Left ventricle myocardium inferior (tissue), 1 donor: ENCODE data around the gene KLHL10. TPM values are rescaled to one million over a fixed set of nuclear protein-coding genes. Genes with fewer than 3 reads are reported as not detected.
"Not testable (repeated sequence)": the region's sequence is repeated elsewhere in the genome, so short reads cannot be mapped to it uniquely, and the experiment has no call there.

Source experiments
- DNase-seq: peaks from one replicate; pipeline ENCODE4 v3.0.0-alpha.2; 2020
- H3K27ac ChIP-seq: fragments of 200-600 bp; replicated peaks from 2 replicates; pipeline ENCODE4 v1.8.0; 2021
- H3K27me3 ChIP-seq: fragments of 200-600 bp; 2 replicates; pipeline ENCODE4 v1.8.0; 2021; ENCODE audit warnings: low read depth
- H3K36me3 ChIP-seq: fragments of 200-600 bp; 2 replicates; pipeline ENCODE4 v1.8.0; 2021
- H3K4me1 ChIP-seq: fragments of 200-600 bp; 2 replicates; pipeline ENCODE4 v1.8.0; 2021
- H3K4me3 ChIP-seq: fragments of 200-600 bp; 2 replicates; pipeline ENCODE4 v1.8.0; 2021; ENCODE audit warnings: mild to moderate bottlenecking, moderate library complexity
- H3K9me3 ChIP-seq: fragments of 200-600 bp; replicated peaks from 2 replicates; pipeline ENCODE4 v1.8.0; 2021
- CTCF ChIP-seq: fragments of 200-600 bp; IDR thresholded peaks from 2 replicates; pipeline ENCODE4 v1.8.0; 2021; ENCODE audit warnings: antibody characterized with exemption, mild to moderate bottlenecking, borderline replicate concordance
- intact Hi-C: fragments of 100-400 bp; cut with micrococcal nuclease; formaldehyde crosslinking; loops from one replicate; pipeline ENCODE4 v1.11.0; 2022
- total RNA-seq: library from RNA; stranded (reverse); fragmentation: NEBNext Ultra II Directional; extraction: Animal tissue kit (Norgen Biotek cat#: 25700); gene quantifications from one replicate; pipeline ENCODE4 v1.2.1, GENCODE V29; 2021
- donor health status: DM: no; HTN: yes; CAD: no; lungs with severe emphysema.

KLHL10 gene
- total RNA-seq, 1 donor from 2014 or later, result not detected

DNA sequence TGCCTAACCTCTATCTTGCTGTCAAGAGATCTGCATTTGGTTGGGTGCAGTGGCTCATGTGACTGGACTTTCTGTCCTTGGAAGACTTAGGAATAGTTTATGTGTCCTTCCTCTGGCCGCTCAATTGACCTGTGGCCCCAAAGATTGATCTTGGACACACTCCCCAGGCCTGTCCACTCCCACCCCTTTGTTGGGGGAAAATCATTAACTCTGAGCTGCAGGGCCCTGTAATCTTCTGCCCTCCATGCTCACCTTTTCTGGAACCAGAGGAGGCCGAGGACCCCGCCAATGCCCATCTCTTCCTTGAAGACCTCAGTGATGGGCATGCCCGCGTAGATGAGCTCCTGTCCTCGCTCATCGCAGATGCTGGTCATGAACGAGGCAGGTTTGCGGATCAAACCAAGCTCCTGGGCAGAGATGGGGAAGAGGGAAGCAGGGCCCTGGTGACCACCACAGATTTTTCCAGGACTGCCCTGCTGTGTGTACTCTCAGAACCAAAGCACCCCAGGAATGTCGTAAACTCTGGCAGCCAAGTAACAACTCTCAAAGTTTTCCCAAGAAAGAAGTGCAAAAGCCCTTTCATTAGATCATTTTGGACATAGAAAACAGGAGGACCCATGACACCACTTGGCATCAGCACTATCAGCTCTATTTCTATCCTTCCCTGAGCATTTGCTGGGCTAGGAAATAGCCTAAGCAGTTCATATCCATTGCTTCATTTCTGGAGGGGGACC lies 36.1 kb downstream of the KLHL10 start:
- no peak for DNase-seq
- intact Hi-C loops, result no loop called here

DNA sequence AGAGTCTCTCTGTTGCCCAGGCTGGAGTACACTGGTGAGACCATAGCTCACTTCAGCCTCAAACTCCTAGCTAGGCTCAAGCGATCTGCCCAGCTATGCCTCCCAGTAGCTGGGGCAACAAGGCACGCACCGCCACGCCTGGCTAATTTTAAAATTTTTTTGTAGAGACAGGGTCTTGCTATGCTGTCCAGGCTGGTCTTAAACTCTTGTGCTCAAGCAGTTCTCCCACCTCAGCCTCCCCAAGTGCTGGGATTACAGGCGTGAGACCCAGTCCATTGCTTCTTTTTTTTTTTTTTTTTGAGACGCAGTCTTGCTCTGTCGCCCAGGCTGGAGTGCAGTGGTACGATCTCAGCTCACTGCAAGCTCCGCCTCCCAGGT lies 36.7 kb downstream of the KLHL10 start:
- intact Hi-C loops, H3K4me3 ChIP-seq, H3K27ac ChIP-seq, H3K27me3 ChIP-seq, DNase-seq, H3K4me1 ChIP-seq, H3K9me3 ChIP-seq: not testable (repeated sequence)
- H3K36me3 ChIP-seq, result peaks cover 76% of the 10 kb centered on the region

More for the DNA sequence above, 36.1 kb downstream of the KLHL10 start:
- H3K36me3 ChIP-seq, result peaks cover 76% of the 10 kb centered on the region
- no peaks in the 10 kb centered on the region for H3K9me3 ChIP-seq
- no peak overlapping the region for H3K4me3 ChIP-seq
- no peaks in the 10 kb centered on the region for H3K4me1 ChIP-seq
- no peaks in the 10 kb centered on the region for H3K27me3 ChIP-seq
- no peak for TF ChIP-seq CTCF
- H3K27ac ChIP-seq, result no peak overlapping the region

GRCh38 chr17:41880130-41880529 lies 42.5 kb downstream of the KLHL10 start:
- Histone ChIP-seq H3K4me3 (no peak overlapping the region), H3K4me1 (no peaks in the 10 kb centered on the region), H3K27me3 (no peaks in the 10 kb centered on the region), H3K9me3 (no peaks in the 10 kb centered on the region), H3K36me3 (peaks cover 77% of the 10 kb centered on the region), H3K27ac (no peak overlapping the region)
- no peak for DNase-seq
- intact Hi-C loops, result no loop called here
- no peak for TF ChIP-seq CTCF

- intact Hi-C loops, result no loop called here
- DNase-seq, result no peak
- Histone ChIP-seq H3K4me3 (no peak overlapping the region), H3K27ac (no peak overlapping the region), H3K36me3 (peaks cover 90% of the 10 kb centered on the region), H3K9me3 (no peaks in the 10 kb centered on the region), H3K4me1 (no peaks in the 10 kb centered on the region), H3K27me3 (no peaks in the 10 kb centered on the region)
- no peak for TF ChIP-seq CTCF
Measured at GRCh38 chr17:41882756-41883155, 45.1 kb downstream of the KLHL10 start.

GRCh38 chr17:41885733-41886132 lies 48.1 kb downstream of the KLHL10 start:
- Histone ChIP-seq H3K27me3 (no peaks in the 10 kb centered on the region), H3K36me3 (peaks cover 93% of the 10 kb centered on the region)
- intact Hi-C loops, result no loop called here

More at GRCh38 chr17:41885733-41886132, 48.1 kb downstream of the KLHL10 start:
- TF ChIP-seq CTCF, result peak; percentile 37
- Histone ChIP-seq H3K27ac (no peak overlapping the region), H3K4me1 (no peaks in the 10 kb centered on the region), H3K9me3 (no peaks in the 10 kb centered on the region), H3K4me3 (no peak overlapping the region)
- DNase-seq, result no peak
